Measurements from ENCODE around the gene YTHDC2. TPM values are rescaled to one million over a fixed set of nuclear protein-coding genes. Genes with fewer than 3 reads are reported as not detected.

YTHDC2 gene
- total RNA-seq, 1 donor from 2014 or later, result 44.0 TPM

GRCh38 chr5:113606298-113607134, 93.0 kb downstream of the YTHDC2 start:
- peak; percentile 70 for DNase-seq

GRCh38 chr5:113607361-113607760, 93.9 kb downstream of the YTHDC2 start:
- DNase-seq, result no peak

- DNase-seq, result no peak
Observed at GRCh38 chr5:113608113-113608596, 94.7 kb downstream of the YTHDC2 start.

GRCh38 chr5:113612060-113612496, 98.6 kb downstream of the YTHDC2 start:
- DNase-seq, result peak; percentile 54

- no peak for DNase-seq
Observed at GRCh38 chr5:113614191-113614590, 100.7 kb downstream of the YTHDC2 start.

GRCh38 chr5:113615708-113616107, 102.2 kb downstream of the YTHDC2 start:
- no peak for DNase-seq

GRCh38 chr5:113617191-113617796, 103.8 kb downstream of the YTHDC2 start:
- no peak for DNase-seq

- no peak for DNase-seq
Observed at GRCh38 chr5:113632996-113633395, 119.5 kb downstream of the YTHDC2 start.

GRCh38 chr5:113634957-113635356, 121.5 kb downstream of the YTHDC2 start:
- no peak for DNase-seq

GRCh38 chr5:113641715-113642114, 128.2 kb downstream of the YTHDC2 start:
- DNase-seq, result no peak

Small RNAs within 50 kb of the gene (small RNA-seq; reads per million reads assigned to genes)
- not detected for gene RNU4ATAC13P (ENCODE audit: low replicate concordance)

Other genes starting within 250 kb of the YTHDC2 start
- not detected for gene TSSK1B, start 78.7 kb upstream of the YTHDC2 start, total RNA-seq
- 51.2 TPM for gene MCC, start 25.2 kb upstream of the YTHDC2 start, total RNA-seq

Data from tongue (tissue), 3 donors.